Lower leg skin (tissue), 4 donors: ENCODE results near the gene RASEF. TPM values are rescaled to one million over a fixed set of nuclear protein-coding genes. Genes with fewer than 3 reads are reported as not detected.

Experiments
- DNase-seq, 2 donors: peaks; one replicate each; pipeline ENCODE4 v3.0.0-alpha.2; 2019; ENCODE audit warnings: low spot score in 2 of 2
- H3K4me3 ChIP-seq: fragments of 200-600 bp; sonication (generic); 2 replicates; pipeline ENCODE4 v1.5.1; 2017; ENCODE audit warnings: mild to moderate bottlenecking, low read depth; ENCODE audit not compliant: poor library complexity, severe bottlenecking
- CTCF ChIP-seq, 3 donors: fragments of 450-650 bp; IDR thresholded peaks; one replicate each; pipeline ENCODE4 v1.5.1; 2016; ENCODE audit warnings: antibody characterized with exemption in 3 of 3, mild to moderate bottlenecking in 3 of 3, moderate library complexity in 2 of 3
- POLR2A ChIP-seq, 2 donors: fragments of 450-650 bp; IDR thresholded peaks; one replicate each; pipeline ENCODE4 v1.6.1; 2016 to 2017; ENCODE audit warnings: antibody characterized with exemption in 2 of 2, mild to moderate bottlenecking in 1 of 2, moderate library complexity in 1 of 2
- WGBS, 2 donors: methylation state at CpG; one replicate each; pipeline ENCODE4 v1.1.5; 2018; 5-methylcytosine and 5-hydroxymethylcytosine counted together
- intact Hi-C: fragments of 100-400 bp; cut with DNase I; formaldehyde crosslinking; loops from one replicate; pipeline ENCODE4 v1.15.0; 2023; ENCODE audit warnings: low total_unique reads
- total RNA-seq, 4 donors: library from RNA; depleted of rRNA; stranded (reverse); fragments of >200 nt; gene quantifications; one replicate each; pipeline ENCODE4 v1.1.0, GENCODE V29; 2016

RASEF gene
- total RNA-seq, 4 donors from 2014 or later, result 2.7 to 4.8 (median 3.3) TPM

GRCh38 chr9:83065233-83065632, 2.3 kb upstream of the RASEF start:
- intact Hi-C loops, result no loop called here
- no peak for DNase-seq
- H3K4me3 ChIP-seq, result no peak overlapping the region
- TF ChIP-seq POLR2A (IDR thresholded peaks at IDR 0.05) (no peak), CTCF (IDR thresholded peaks at IDR 0.05) (no peak)
- WGBS, 2 donors, result 72 to 79% methylated on average over 1 of the region's 1 CpG

GRCh38 chr9:83061990-83062650, 822 bp downstream of the RASEF start:
- no peak for TF ChIP-seq CTCF (IDR thresholded peaks at IDR 0.05)
- no peak for TF ChIP-seq POLR2A (IDR thresholded peaks at IDR 0.05)
- intact Hi-C loops, result no loop called here
- WGBS, 2 donors, result 2% methylated on average over 21 to 50 of the region's 53 CpGs
- H3K4me3 ChIP-seq, result peak overlapping the region; percentile 10
- no peak for DNase-seq

DNA sequence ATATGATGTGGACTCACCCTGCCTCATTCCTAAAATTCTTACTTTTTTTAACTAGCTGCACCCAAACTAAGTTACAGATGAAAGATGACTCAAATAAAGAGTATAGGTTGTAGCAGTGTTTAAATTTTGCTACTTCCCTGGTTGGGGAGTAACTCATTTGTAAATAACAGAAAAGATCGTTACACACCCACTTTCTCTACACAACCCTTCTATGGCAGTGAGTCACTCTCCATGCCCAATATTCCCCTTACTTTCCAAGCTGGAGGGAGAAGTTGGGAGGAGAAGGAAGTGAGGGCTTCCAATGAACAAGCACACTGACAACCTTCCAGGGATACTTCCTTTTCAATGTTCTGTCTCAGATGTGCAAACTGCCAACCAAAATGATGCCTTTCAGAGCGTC, 1.9 kb downstream of the RASEF start:
- H3K4me3 ChIP-seq, result no peak overlapping the region
- intact Hi-C loops, result no loop called here
- no peak for DNase-seq
- WGBS, 2 donors, result 47 to 56% methylated on average over 2 of the region's 2 CpGs
- TF ChIP-seq CTCF (IDR thresholded peaks at IDR 0.05) (no peak), POLR2A (IDR thresholded peaks at IDR 0.05) (no peak)

DNA sequence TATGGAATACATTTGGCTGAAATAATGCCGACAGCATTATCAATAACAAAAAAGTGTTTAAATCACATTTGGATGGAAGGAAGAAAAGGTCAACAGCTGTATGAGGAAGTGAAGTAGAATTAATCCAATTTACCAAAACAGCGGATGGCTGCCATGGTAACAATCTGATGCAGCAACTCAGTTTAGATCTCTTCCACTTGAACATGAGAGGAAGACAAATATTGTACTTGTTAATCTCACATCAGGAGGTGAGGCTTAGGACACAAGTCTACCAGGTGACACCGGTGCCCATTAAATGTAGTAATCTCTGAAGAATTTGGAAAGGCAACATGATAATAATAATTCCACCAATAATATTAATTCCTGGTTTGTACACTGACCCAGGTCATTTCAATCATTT, 2.4 kb downstream of the RASEF start:
- TF ChIP-seq POLR2A (IDR thresholded peaks at IDR 0.05) (no peak), CTCF (IDR thresholded peaks at IDR 0.05) (no peak)
- DNase-seq, result no peak
- H3K4me3 ChIP-seq, result no peak overlapping the region
- 74 to 76% methylated on average over 3 of the region's 3 CpGs for WGBS, 2 donors
- intact Hi-C loops, result no loop called here

GRCh38 chr9:83059417-83059816, 3.5 kb downstream of the RASEF start:
- intact Hi-C loops, result no loop called here
- DNase-seq, result no peak
- 88 to 89% methylated on average over 1 of the region's 1 CpG for WGBS, 2 donors
- TF ChIP-seq POLR2A (IDR thresholded peaks at IDR 0.05) (no peak), CTCF (IDR thresholded peaks at IDR 0.05) (no peak)
- no peak overlapping the region for H3K4me3 ChIP-seq

- intact Hi-C loops, result no loop called here
- WGBS, 2 donors, result 95 to 100% methylated on average over 1 of the region's 1 CpG
- no peak for TF ChIP-seq CTCF (IDR thresholded peaks at IDR 0.05)
- TF ChIP-seq POLR2A (IDR thresholded peaks at IDR 0.05), result no peak
- no peak overlapping the region for H3K4me3 ChIP-seq
- no peak for DNase-seq
These were observed 6.0 kb downstream of the RASEF start for GRCh38 chr9:83056911-83057310.
